Stimulated activated CD4-positive, alpha-beta T cell treated with anti-CD3 and anti-CD28 coated beads, Interleukin-4, amount 100 ng/mL, for 1 hour (primary cell): ENCODE data around the gene LTV1.
"Not testable (repeated sequence)": the region's sequence is repeated elsewhere in the genome, so short reads cannot be mapped to it uniquely, and the experiment has no call there.

Experiments
- DNase-seq: peaks from one replicate; pipeline ENCODE4 v3.0.0-alpha.2; 2020

LTV1 gene

GRCh38 chr6:143842902-143843676 is at the start of gene LTV1:
Gene LTV1 (plus strand): TSS chr6:143843338. CDS start chr6:143843478, 140 bp downstream.
- DNase-seq, result peak; percentile 91

- DNase-seq, result not testable (repeated sequence)
Measured at GRCh38 chr6:143796551-143796950, 46.6 kb upstream of the LTV1 start.

- not testable (repeated sequence) for DNase-seq
Measured at GRCh38 chr6:143798487-143798886, 44.7 kb upstream of the LTV1 start.

- DNase-seq, result no peak
Measured at GRCh38 chr6:143802833-143803565, 40.1 kb upstream of the LTV1 start.

- DNase-seq, result no peak
Measured at GRCh38 chr6:143803769-143804568, 39.2 kb upstream of the LTV1 start.

GRCh38 chr6:143804835-143805239 is 38.3 kb upstream of the LTV1 start:
- DNase-seq, result no peak

GRCh38 chr6:143806282-143807102 is 36.6 kb upstream of the LTV1 start:
- DNase-seq, result peak; percentile 75

- DNase-seq, result no peak
Measured at GRCh38 chr6:143807103-143807772, 35.9 kb upstream of the LTV1 start.

GRCh38 chr6:143810745-143811144 is 32.4 kb upstream of the LTV1 start:
- no peak for DNase-seq

- DNase-seq, result no peak
Measured at GRCh38 chr6:143811501-143812157, 31.5 kb upstream of the LTV1 start.

- no peak for DNase-seq
Measured at GRCh38 chr6:143817621-143818020, 25.5 kb upstream of the LTV1 start.

- DNase-seq, result no peak
Measured at GRCh38 chr6:143821359-143821758, 21.8 kb upstream of the LTV1 start.

GRCh38 chr6:143822584-143823024 is 20.5 kb upstream of the LTV1 start:
- DNase-seq, result no peak

- DNase-seq, result no peak
Measured at GRCh38 chr6:143823548-143823947, 19.6 kb upstream of the LTV1 start.

GRCh38 chr6:143828572-143828971 is 14.6 kb upstream of the LTV1 start:
- DNase-seq, result no peak

- DNase-seq, result no peak
Measured at GRCh38 chr6:143836150-143836549, 7.0 kb upstream of the LTV1 start.

- DNase-seq, result no peak
Measured at GRCh38 chr6:143838395-143838794, 4.7 kb upstream of the LTV1 start.

GRCh38 chr6:143839196-143839595 is 3.9 kb upstream of the LTV1 start:
- no peak for DNase-seq

GRCh38 chr6:143840595-143841265 is 2.4 kb upstream of the LTV1 start:
- no peak for DNase-seq

GRCh38 chr6:143842461-143842901 is 657 bp upstream of the LTV1 start:
- no peak for DNase-seq

- DNase-seq, result no peak
Measured at GRCh38 chr6:143843677-143843999, 500 bp downstream of the LTV1 start.
